MM.1S (cell line): ENCODE data around the gene SH3BGR.

Experiments used
- CTCF ChIP-seq: fragments of 300-600 bp; sonication (generic); IDR thresholded peaks from 2 replicates; pipeline ENCODE4 v1.5.1; 2016; ENCODE audit warnings: antibody characterized with exemption, low read length, mixed read lengths
- EZH2 ChIP-seq: fragments of 300-600 bp; sonication (generic); optimal IDR thresholded peaks from 2 replicates; pipeline ENCODE3; 2017; ENCODE audit warnings: low read depth, mild to moderate bottlenecking, antibody characterized with exemption, low read length, mixed read lengths
- EZH2phosphoT487 ChIP-seq: fragments of 300-600 bp; sonication (generic); IDR thresholded peaks from 2 replicates; pipeline ENCODE4 v1.6.1; 2018; ENCODE audit warnings: antibody characterized with exemption, low read length

- no peak for TF ChIP-seq EZH2
- no peak for TF ChIP-seq CTCF
- no peak for TF ChIP-seq EZH2phosphoT487
Observed at GRCh38 chr21:39467746-39468145, 16.0 kb downstream of the SH3BGR start.
